ENCODE data around the gene LRP1B.

The LRP1B gene

GRCh38 chr2:141534666-141535362 is 596.0 kb downstream of the LRP1B start:
- no peak overlapping the region for H2AFZ ChIP-seq (ENCODE audit: low read length)

GRCh38 chr2:141529659-141530058 is 601.2 kb downstream of the LRP1B start:
- no peaks in the 10 kb centered on the region for H3K9me3 ChIP-seq (ENCODE audit: low read length)
- no peaks in the 10 kb centered on the region for H3K4me1 ChIP-seq (ENCODE audit: insufficient read depth, low read length, severe bottlenecking)
- H3K27ac ChIP-seq (ENCODE audit: low read depth, low read length, poor library complexity, severe bottlenecking), result no peak overlapping the region
- H3K4me3 ChIP-seq (ENCODE audit: low read depth, low read length, poor library complexity, severe bottlenecking), result no peak overlapping the region
- no peaks in the 10 kb centered on the region for H3K27me3 ChIP-seq (ENCODE audit: insufficient read depth, low read length)
- no peaks in the 10 kb centered on the region for H3K9me2 ChIP-seq (ENCODE audit: low read depth, low read length)
- no peaks in the 10 kb centered on the region for H3F3A ChIP-seq (ENCODE audit: insufficient read depth, low read length)
- no peaks in the 10 kb centered on the region for H4K20me1 ChIP-seq (ENCODE audit: insufficient read depth, low read length)
- no peak overlapping the region for H3K9ac ChIP-seq (ENCODE audit: low read length)
- H3K36me3 ChIP-seq (ENCODE audit: insufficient read depth, low read length), result no peaks in the 10 kb centered on the region
- TF ChIP-seq EZH2 (IDR thresholded peaks at IDR 0.05; ENCODE audit: borderline replicate concordance, low read length) (no peak), CTCF (IDR thresholded peaks at IDR 0.05; ENCODE audit: low read length) (no peak)
- no peak overlapping the region for H3K4me2 ChIP-seq (ENCODE audit: low read length)
- H2AFZ ChIP-seq (ENCODE audit: low read length), result no peak overlapping the region
- H3K79me2 ChIP-seq (ENCODE audit: insufficient read depth, low read length), result no peaks in the 10 kb centered on the region

More at GRCh38 chr2:141534666-141535362, 596.0 kb downstream of the LRP1B start:
- Histone ChIP-seq H4K20me1 (ENCODE audit: insufficient read depth, low read length) (no peaks in the 10 kb centered on the region), H3K4me3 (ENCODE audit: low read depth, low read length, poor library complexity, severe bottlenecking) (no peak overlapping the region), H3K4me1 (ENCODE audit: insufficient read depth, low read length, severe bottlenecking) (no peaks in the 10 kb centered on the region), H3K79me2 (ENCODE audit: insufficient read depth, low read length) (no peaks in the 10 kb centered on the region), H3K4me2 (ENCODE audit: low read length) (no peak overlapping the region), H3K9me3 (ENCODE audit: low read length) (no peaks in the 10 kb centered on the region), H3F3A (ENCODE audit: insufficient read depth, low read length) (no peaks in the 10 kb centered on the region), H3K27me3 (ENCODE audit: insufficient read depth, low read length) (no peaks in the 10 kb centered on the region), H3K9me2 (ENCODE audit: low read depth, low read length) (no peaks in the 10 kb centered on the region), H3K27ac (ENCODE audit: low read depth, low read length, poor library complexity, severe bottlenecking) (no peak overlapping the region), H3K36me3 (ENCODE audit: insufficient read depth, low read length) (no peaks in the 10 kb centered on the region), H3K9ac (ENCODE audit: low read length) (no peak overlapping the region)
- TF ChIP-seq EZH2 (IDR thresholded peaks at IDR 0.05; ENCODE audit: borderline replicate concordance, low read length) (no peak), CTCF (IDR thresholded peaks at IDR 0.05; ENCODE audit: low read length) (no peak)

GRCh38 chr2:141528990-141529389 is 601.8 kb downstream of the LRP1B start:
- Histone ChIP-seq H3K4me3 (ENCODE audit: low read depth, low read length, poor library complexity, severe bottlenecking) (no peak overlapping the region), H3K9me2 (ENCODE audit: low read depth, low read length) (no peaks in the 10 kb centered on the region), H3K4me1 (ENCODE audit: insufficient read depth, low read length, severe bottlenecking) (no peaks in the 10 kb centered on the region), H3K9me3 (ENCODE audit: low read length) (no peaks in the 10 kb centered on the region), H3K27me3 (ENCODE audit: insufficient read depth, low read length) (no peaks in the 10 kb centered on the region), H3K9ac (ENCODE audit: low read length) (no peak overlapping the region), H4K20me1 (ENCODE audit: insufficient read depth, low read length) (no peaks in the 10 kb centered on the region), H3K79me2 (ENCODE audit: insufficient read depth, low read length) (no peaks in the 10 kb centered on the region), H3K27ac (ENCODE audit: low read depth, low read length, poor library complexity, severe bottlenecking) (no peak overlapping the region), H3K4me2 (ENCODE audit: low read length) (no peak overlapping the region), H3F3A (ENCODE audit: insufficient read depth, low read length) (no peaks in the 10 kb centered on the region), H3K36me3 (ENCODE audit: insufficient read depth, low read length) (no peaks in the 10 kb centered on the region), H2AFZ (ENCODE audit: low read length) (no peak overlapping the region)
- no peak for TF ChIP-seq EZH2 (IDR thresholded peaks at IDR 0.05; ENCODE audit: borderline replicate concordance, low read length)
- TF ChIP-seq CTCF (IDR thresholded peaks at IDR 0.05; ENCODE audit: low read length), result no peak
